Tibial nerve (tissue), 4 donors: ENCODE results near the gene ACVR1. TPM values are rescaled to one million over a fixed set of nuclear protein-coding genes. Genes with fewer than 3 reads are reported as not detected.

ENCODE experiments used
- DNase-seq, 2 donors: peaks; one replicate each; pipeline ENCODE4 v3.0.0-alpha.2; 2019; ENCODE audit warnings: low spot score in 2 of 2
- H3K27ac ChIP-seq, 4 donors: fragments of 200-600 bp; sonication (generic) in 3 of 4; one replicate each; pipeline ENCODE4 v1.5.1; 2017 to 2019; ENCODE audit warnings: mild to moderate bottlenecking in 1 of 4
- H3K27me3 ChIP-seq, 2 donors: fragments of 200-600 bp; sonication (generic) in 1 of 2; one replicate each; pipeline versions ENCODE4 v1.5.1 to v1.6.0; 2017 to 2019
- H3K36me3 ChIP-seq, 3 donors: fragments of 200-600 bp; sonication (generic); one replicate each; pipeline ENCODE4 v1.5.1; 2018 to 2019
- H3K4me1 ChIP-seq, 4 donors: fragments of 200-600 bp; sonication (generic) in 3 of 4; one replicate each; pipeline ENCODE4 v1.5.1; 2017 to 2019
- H3K4me3 ChIP-seq, 4 donors: fragments of 200-600 bp; sonication (generic) in 3 of 4; one replicate each; pipeline ENCODE4 v1.5.1; 2017 to 2019; ENCODE audit warnings: mild to moderate bottlenecking in 1 of 4, moderate library complexity in 1 of 4
- H3K9me3 ChIP-seq, 4 donors: fragments of 200-600 bp; sonication (generic) in 3 of 4; one replicate each; pipeline ENCODE4 v1.5.1; 2017 to 2019
- EP300 ChIP-seq, 2 donors: sonication (generic); formaldehyde crosslinking; IDR thresholded peaks; one replicate each; pipeline ENCODE4 v1.6.1; 2017; ENCODE audit warnings: antibody characterized with exemption in 2 of 2, mild to moderate bottlenecking in 1 of 2
- POLR2A ChIP-seq, 2 donors: fragments of 450-650 bp; IDR thresholded peaks; one replicate each; pipeline ENCODE4 v1.6.1; 2017; ENCODE audit warnings: antibody characterized with exemption in 2 of 2, mild to moderate bottlenecking in 2 of 2, moderate library complexity in 2 of 2
- WGBS, 2 donors: methylation state at CpG; one replicate each; pipeline ENCODE4 v1.1.5; 2018; 5-methylcytosine and 5-hydroxymethylcytosine counted together
- total RNA-seq, 4 donors: library from RNA; depleted of rRNA; stranded (reverse); fragments of >200 nt; gene quantifications; one replicate each; pipeline ENCODE4 v1.1.0, GENCODE V29; 2016
- TF ChIP-seq, protein P1 (sequence below), 5 experiments: fragments of 200-600 bp in 3 of 5; fragments of 450-650 bp in 2 of 5; sonication (generic) in 3 of 5; IDR thresholded peaks; one replicate each; pipeline ENCODE4 v1.5.1; 2016 to 2019; ENCODE audit warnings: antibody characterized with exemption in 5 of 5, mild to moderate bottlenecking in 3 of 5, moderate library complexity in 2 of 5

Gene ACVR1
- total RNA-seq, 4 donors from 2014 or later = 19.2 to 24.7 (median 22.8) TPM

DNA sequence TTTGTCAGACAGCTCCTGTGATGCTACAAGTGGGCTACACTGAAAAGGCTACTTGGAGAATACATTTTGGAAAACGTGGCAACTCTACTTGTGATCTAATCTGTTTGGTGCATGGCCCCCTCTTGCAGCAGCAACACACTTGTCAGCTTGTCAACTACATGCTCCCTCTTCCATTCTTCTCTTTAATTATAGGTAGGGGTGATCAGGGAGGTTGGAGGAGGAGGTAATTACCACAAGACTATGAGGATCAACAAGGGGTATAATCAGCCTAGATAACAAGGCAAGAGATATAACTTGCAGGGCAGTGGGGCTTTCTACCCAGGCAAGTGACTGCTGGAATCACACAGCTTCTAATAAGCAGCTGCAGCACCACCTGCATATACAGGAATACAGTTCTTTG lies 104.9 kb downstream of the ACVR1 start:
- TF ChIP-seq, protein P1, sequence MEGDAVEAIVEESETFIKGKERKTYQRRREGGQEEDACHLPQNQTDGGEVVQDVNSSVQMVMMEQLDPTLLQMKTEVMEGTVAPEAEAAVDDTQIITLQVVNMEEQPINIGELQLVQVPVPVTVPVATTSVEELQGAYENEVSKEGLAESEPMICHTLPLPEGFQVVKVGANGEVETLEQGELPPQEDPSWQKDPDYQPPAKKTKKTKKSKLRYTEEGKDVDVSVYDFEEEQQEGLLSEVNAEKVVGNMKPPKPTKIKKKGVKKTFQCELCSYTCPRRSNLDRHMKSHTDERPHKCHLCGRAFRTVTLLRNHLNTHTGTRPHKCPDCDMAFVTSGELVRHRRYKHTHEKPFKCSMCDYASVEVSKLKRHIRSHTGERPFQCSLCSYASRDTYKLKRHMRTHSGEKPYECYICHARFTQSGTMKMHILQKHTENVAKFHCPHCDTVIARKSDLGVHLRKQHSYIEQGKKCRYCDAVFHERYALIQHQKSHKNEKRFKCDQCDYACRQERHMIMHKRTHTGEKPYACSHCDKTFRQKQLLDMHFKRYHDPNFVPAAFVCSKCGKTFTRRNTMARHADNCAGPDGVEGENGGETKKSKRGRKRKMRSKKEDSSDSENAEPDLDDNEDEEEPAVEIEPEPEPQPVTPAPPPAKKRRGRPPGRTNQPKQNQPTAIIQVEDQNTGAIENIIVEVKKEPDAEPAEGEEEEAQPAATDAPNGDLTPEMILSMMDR (IDR thresholded peaks at IDR 0.05) = no peak
- TF ChIP-seq POLR2A (IDR thresholded peaks at IDR 0.05) = no peak
- TF ChIP-seq EP300 (IDR thresholded peaks at IDR 0.05) = no peak
- Histone ChIP-seq H3K4me3 (no peak overlapping the region), H3K4me1 (no peaks in the 10 kb centered on the region), H3K9me3 (no peaks in the 10 kb centered on the region), H3K27me3 (no peaks in the 10 kb centered on the region), H3K27ac (no peak overlapping the region), H3K36me3 (peaks cover 0 to 77% (median 0%) of the 10 kb centered on the region in 3 donors)
- WGBS, 2 donors = 53 to 57% methylated on average over 1 of the region's 1 CpG
- no peak for DNase-seq

DNA sequence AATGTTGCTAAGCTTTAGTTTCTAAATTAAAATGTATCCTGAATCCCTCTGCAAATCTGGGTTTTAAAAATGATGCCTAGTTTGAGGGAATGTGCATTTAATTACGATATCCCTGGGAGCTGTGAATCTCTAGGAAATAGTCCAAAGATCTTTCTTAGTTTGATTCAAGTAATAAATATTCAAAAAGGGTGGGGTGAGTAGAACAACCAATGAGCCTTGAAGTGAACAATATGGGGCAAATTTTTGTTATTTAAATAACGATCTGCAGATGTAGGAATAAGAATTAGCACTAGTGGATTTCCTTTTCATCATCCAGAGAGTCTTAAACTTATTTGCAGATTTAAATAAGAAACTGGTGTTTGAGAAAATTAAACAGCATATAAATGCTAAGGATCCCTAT lies 106.3 kb downstream of the ACVR1 start:
- no peak for DNase-seq
- peaks cover 0 to 78% (median 0%) of the 10 kb centered on the region in 3 donors for H3K36me3 ChIP-seq
- H3K4me1 ChIP-seq = no peaks in the 10 kb centered on the region
- H3K27me3 ChIP-seq = no peaks in the 10 kb centered on the region
- no peak for TF ChIP-seq EP300 (IDR thresholded peaks at IDR 0.05)
- TF ChIP-seq, protein P1 (IDR thresholded peaks at IDR 0.05) = no peak
- TF ChIP-seq POLR2A (IDR thresholded peaks at IDR 0.05) = no peak
- H3K9me3 ChIP-seq = no peaks in the 10 kb centered on the region
- H3K27ac ChIP-seq = no peak overlapping the region
- H3K4me3 ChIP-seq = no peak overlapping the region
- 77 to 82% methylated on average over 2 of the region's 2 CpGs for WGBS, 2 donors

DNA sequence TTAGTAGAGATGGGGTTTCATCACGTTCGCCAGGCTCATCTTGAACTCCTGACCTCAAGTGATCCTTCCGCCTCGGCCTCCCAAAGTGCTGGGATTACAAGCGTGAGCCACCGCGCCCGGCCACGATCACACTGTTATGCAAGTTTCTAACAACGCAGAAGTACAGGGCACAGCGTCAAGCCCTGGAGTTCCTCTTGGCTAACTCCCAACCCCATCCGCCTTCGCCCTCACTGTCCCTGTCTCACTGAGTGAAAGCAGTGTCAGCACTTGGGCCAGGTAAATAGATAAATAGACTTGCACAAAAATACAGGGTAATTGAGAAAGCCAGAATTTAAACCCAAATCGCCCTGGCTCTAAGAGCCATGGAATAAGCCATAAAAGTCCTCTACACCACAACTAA lies 111.7 kb downstream of the ACVR1 start:
- peaks cover 0 to 98% (median 0%) of the 10 kb centered on the region in 3 donors for H3K36me3 ChIP-seq
- TF ChIP-seq, protein P1 (IDR thresholded peaks at IDR 0.05) = no peak
- no peak for TF ChIP-seq POLR2A (IDR thresholded peaks at IDR 0.05)
- TF ChIP-seq EP300 (IDR thresholded peaks at IDR 0.05) = no peak
- H3K4me3 ChIP-seq = no peak overlapping the region
- peaks cover 0 to 10% (median 0%) of the 10 kb centered on the region in 4 donors for H3K9me3 ChIP-seq
- H3K27me3 ChIP-seq = no peaks in the 10 kb centered on the region
- DNase-seq = no peak
- H3K27ac ChIP-seq = no peak overlapping the region
- no peaks in the 10 kb centered on the region for H3K4me1 ChIP-seq
- whole genome bisulfite sequencing, 2 donors = 93% methylated on average over 14 of the region's 14 CpGs

DNA sequence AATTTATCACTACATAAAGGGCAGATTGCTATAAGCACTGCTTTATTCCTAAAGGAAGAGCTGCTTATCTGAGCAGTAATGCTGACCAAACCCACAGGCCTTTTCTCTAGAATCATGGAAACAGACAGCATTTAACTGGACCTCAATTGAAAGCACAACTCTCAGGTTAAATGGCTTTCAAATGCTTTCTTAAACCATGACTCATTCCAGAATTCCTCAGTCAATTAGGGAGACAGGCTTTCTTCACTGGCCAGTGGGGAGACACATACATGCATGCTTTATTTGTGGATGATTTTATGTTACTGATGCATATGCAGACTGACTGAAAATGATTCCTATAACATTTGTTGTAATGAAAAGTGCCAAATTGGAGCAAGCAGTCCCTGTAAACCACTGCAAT lies 114.6 kb downstream of the ACVR1 start:
- Histone ChIP-seq H3K4me1 (no peaks in the 10 kb centered on the region), H3K4me3 (no peak overlapping the region), H3K36me3 (peaks cover 0 to 99% (median 0%) of the 10 kb centered on the region in 3 donors)

DNA sequence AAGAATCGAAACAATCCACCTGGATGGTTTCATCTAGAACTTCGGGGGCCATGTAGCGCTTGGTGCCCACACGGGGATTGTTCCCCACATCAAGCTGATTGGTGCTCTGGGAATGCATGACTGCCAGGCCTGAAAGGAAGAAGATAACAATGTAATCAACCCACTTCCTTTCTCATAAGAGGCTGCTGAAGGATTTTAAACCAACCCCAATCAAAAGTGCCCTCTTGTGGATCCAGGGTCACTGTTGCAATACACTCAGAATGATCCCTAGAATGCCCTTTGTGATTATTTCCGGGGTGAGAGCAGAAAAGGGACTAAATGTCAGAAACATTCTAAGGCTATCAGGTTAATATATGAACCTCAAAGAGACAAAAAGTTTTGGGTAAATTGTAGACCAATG lies 115.2 kb downstream of the ACVR1 start:
- H3K27me3 ChIP-seq = no peaks in the 10 kb centered on the region
- H3K4me3 ChIP-seq = no peak overlapping the region
- peaks cover 0 to 43% (median 9%) of the 10 kb centered on the region in 4 donors for H3K9me3 ChIP-seq
- TF ChIP-seq POLR2A (IDR thresholded peaks at IDR 0.05) (no peak), EP300 (IDR thresholded peaks at IDR 0.05) (no peak)
- TF ChIP-seq, protein P1 (IDR thresholded peaks at IDR 0.05) = no peak
- H3K4me1 ChIP-seq = no peaks in the 10 kb centered on the region
- no peak for DNase-seq
- no peak overlapping the region for H3K27ac ChIP-seq
- 87 to 93% methylated on average over 5 of the region's 5 CpGs for WGBS, 2 donors
- peaks cover 0 to 99% (median 0%) of the 10 kb centered on the region in 3 donors for H3K36me3 ChIP-seq

More for the DNA sequence above, 114.6 kb downstream of the ACVR1 start:
- no peak overlapping the region for H3K27ac ChIP-seq
- no peak for DNase-seq
- H3K27me3 ChIP-seq = no peaks in the 10 kb centered on the region
- TF ChIP-seq EP300 (IDR thresholded peaks at IDR 0.05) (no peak), POLR2A (IDR thresholded peaks at IDR 0.05) (no peak)
- TF ChIP-seq, protein P1 (IDR thresholded peaks at IDR 0.05) = no peak
- peaks cover 0 to 37% (median 6%) of the 10 kb centered on the region in 4 donors for H3K9me3 ChIP-seq
